Measurements from ENCODE around the gene AQP9.

Gene AQP9

GRCh38 chr15:58136731-58137130 lies 1.4 kb upstream of the AQP9 start:
- Histone ChIP-seq H3K9me2 (replicated peaks; ENCODE audit: insufficient read depth, low read length) (no peaks in the 10 kb centered on the region), H3K27me3 (replicated peaks; ENCODE audit: insufficient read depth, low read length) (no peaks in the 10 kb centered on the region), H4K20me1 (ENCODE audit: insufficient read depth, low read length) (no peaks in the 10 kb centered on the region), H3K4me1 (ENCODE audit: low read length) (no peaks in the 10 kb centered on the region), H3F3A (ENCODE audit: insufficient read depth, low read length) (no peaks in the 10 kb centered on the region), H3K9ac (ENCODE audit: low read length) (no peak overlapping the region), H3K4me3 (ENCODE audit: low read length) (no peak overlapping the region), H3K4me2 (ENCODE audit: low read depth, low read length) (no peak overlapping the region), H3K36me3 (replicated peaks; ENCODE audit: insufficient read depth, low read length) (no peaks in the 10 kb centered on the region), H3K79me2 (ENCODE audit: low read length) (no peaks in the 10 kb centered on the region), H2AFZ (ENCODE audit: low read length) (no peak overlapping the region), H3K9me3 (replicated peaks; ENCODE audit: insufficient read depth, low read length) (no peaks in the 10 kb centered on the region), H3K27ac (ENCODE audit: low read length) (no peak overlapping the region)
- TF ChIP-seq EZH2phosphoT487 (IDR thresholded peaks at IDR 0.05; ENCODE audit: low read length) = no peak
- no peak for TF ChIP-seq CTCF (IDR thresholded peaks at IDR 0.05; ENCODE audit: low read length)
- no peak for TF ChIP-seq EZH2 (optimal IDR thresholded peaks at IDR 0.05; ENCODE audit: low read depth, low read length)
- no peak for DNase-seq

- H3K27ac ChIP-seq (ENCODE audit: low read length) = no peak overlapping the region
- H3F3A ChIP-seq (ENCODE audit: insufficient read depth, low read length) = no peaks in the 10 kb centered on the region
- H3K4me1 ChIP-seq (ENCODE audit: low read length) = no peaks in the 10 kb centered on the region
- no peaks in the 10 kb centered on the region for H3K9me2 ChIP-seq (replicated peaks; ENCODE audit: insufficient read depth, low read length)
- H4K20me1 ChIP-seq (ENCODE audit: insufficient read depth, low read length) = no peaks in the 10 kb centered on the region
- H3K36me3 ChIP-seq (replicated peaks; ENCODE audit: insufficient read depth, low read length) = no peaks in the 10 kb centered on the region
- no peak for TF ChIP-seq EZH2 (optimal IDR thresholded peaks at IDR 0.05; ENCODE audit: low read depth, low read length)
- no peak overlapping the region for H3K9ac ChIP-seq (ENCODE audit: low read length)
- H3K4me2 ChIP-seq (ENCODE audit: low read depth, low read length) = no peak overlapping the region
- H3K9me3 ChIP-seq (replicated peaks; ENCODE audit: insufficient read depth, low read length) = no peaks in the 10 kb centered on the region
- no peak for DNase-seq
- H2AFZ ChIP-seq (ENCODE audit: low read length) = no peak overlapping the region
- H3K4me3 ChIP-seq (ENCODE audit: low read length) = no peak overlapping the region
- no peaks in the 10 kb centered on the region for H3K79me2 ChIP-seq (ENCODE audit: low read length)
- H3K27me3 ChIP-seq (replicated peaks; ENCODE audit: insufficient read depth, low read length) = no peaks in the 10 kb centered on the region
These were observed 495 bp upstream of the AQP9 start for GRCh38 chr15:58137686-58138085.

GRCh38 chr15:58139276-58139988 lies 1.3 kb downstream of the AQP9 start:
- no peak overlapping the region for H3K4me3 ChIP-seq (ENCODE audit: low read length)
- no peaks in the 10 kb centered on the region for H3K36me3 ChIP-seq (replicated peaks; ENCODE audit: insufficient read depth, low read length)
- no peaks in the 10 kb centered on the region for H3K4me1 ChIP-seq (ENCODE audit: low read length)
- H3K27me3 ChIP-seq (replicated peaks; ENCODE audit: insufficient read depth, low read length) = no peaks in the 10 kb centered on the region
- no peaks in the 10 kb centered on the region for H3K9me3 ChIP-seq (replicated peaks; ENCODE audit: insufficient read depth, low read length)
- no peaks in the 10 kb centered on the region for H3K79me2 ChIP-seq (ENCODE audit: low read length)
- H3K9me2 ChIP-seq (replicated peaks; ENCODE audit: insufficient read depth, low read length) = no peaks in the 10 kb centered on the region
- no peak overlapping the region for H3K9ac ChIP-seq (ENCODE audit: low read length)
- no peak overlapping the region for H3K4me2 ChIP-seq (ENCODE audit: low read depth, low read length)
- no peak overlapping the region for H2AFZ ChIP-seq (ENCODE audit: low read length)
- no peak overlapping the region for H3K27ac ChIP-seq (ENCODE audit: low read length)
- no peaks in the 10 kb centered on the region for H4K20me1 ChIP-seq (ENCODE audit: insufficient read depth, low read length)
- TF ChIP-seq EZH2phosphoT487 (IDR thresholded peaks at IDR 0.05; ENCODE audit: low read length) = no peak
- no peak for TF ChIP-seq EZH2 (optimal IDR thresholded peaks at IDR 0.05; ENCODE audit: low read depth, low read length)
- no peak for TF ChIP-seq CTCF (IDR thresholded peaks at IDR 0.05; ENCODE audit: low read length)
- H3F3A ChIP-seq (ENCODE audit: insufficient read depth, low read length) = no peaks in the 10 kb centered on the region
- no peak for DNase-seq

GRCh38 chr15:58139989-58140522 lies 1.9 kb downstream of the AQP9 start:
- H3K9ac ChIP-seq (ENCODE audit: low read length) = no peak overlapping the region
- no peak overlapping the region for H3K27ac ChIP-seq (ENCODE audit: low read length)
- no peaks in the 10 kb centered on the region for H3F3A ChIP-seq (ENCODE audit: insufficient read depth, low read length)
- no peak overlapping the region for H3K4me3 ChIP-seq (ENCODE audit: low read length)
- no peak overlapping the region for H2AFZ ChIP-seq (ENCODE audit: low read length)
- no peaks in the 10 kb centered on the region for H3K9me3 ChIP-seq (replicated peaks; ENCODE audit: insufficient read depth, low read length)
- H3K4me1 ChIP-seq (ENCODE audit: low read length) = no peaks in the 10 kb centered on the region
- no peaks in the 10 kb centered on the region for H4K20me1 ChIP-seq (ENCODE audit: insufficient read depth, low read length)
- peak; percentile 12 for DNase-seq
- H3K27me3 ChIP-seq (replicated peaks; ENCODE audit: insufficient read depth, low read length) = no peaks in the 10 kb centered on the region
- no peak overlapping the region for H3K4me2 ChIP-seq (ENCODE audit: low read depth, low read length)
- H3K9me2 ChIP-seq (replicated peaks; ENCODE audit: insufficient read depth, low read length) = no peaks in the 10 kb centered on the region
- TF ChIP-seq CTCF (IDR thresholded peaks at IDR 0.05; ENCODE audit: low read length) = no peak
- TF ChIP-seq EZH2 (optimal IDR thresholded peaks at IDR 0.05; ENCODE audit: low read depth, low read length) = no peak
- no peak for TF ChIP-seq EZH2phosphoT487 (IDR thresholded peaks at IDR 0.05; ENCODE audit: low read length)
- no peaks in the 10 kb centered on the region for H3K36me3 ChIP-seq (replicated peaks; ENCODE audit: insufficient read depth, low read length)
- no peaks in the 10 kb centered on the region for H3K79me2 ChIP-seq (ENCODE audit: low read length)
